ENCODE measurements around the gene PRAC2. TPM values are rescaled to one million over a fixed set of nuclear protein-coding genes. Genes with fewer than 3 reads are reported as not detected.
A peak's percentile ranks its signal among the peaks of the same experiment; 100 is the strongest.

The PRAC2 gene
- polyA plus RNA-seq, 1 donor (not counting 4 experiments of a cell fraction or from before 2014, with no cell fraction given): not detected

GRCh38 chr17:48720266-48721008 is 2.5 kb upstream of the PRAC2 start:
- Histone ChIP-seq H3K4me3 (ENCODE audit: control insufficient read depth in 2 of 3, extremely low read depth in 1 of 3, insufficient read depth in 2 of 3, low read depth in 1 of 3, low read length in 3 of 3) (no peak overlapping the region), H3K9ac (ENCODE audit: control insufficient read depth, extremely low read depth, insufficient read depth, low read length) (no peak overlapping the region), H3K79me2 (ENCODE audit: control insufficient read depth, insufficient read depth, low read length) (no peaks in the 10 kb centered on the region), H3K27ac (ENCODE audit: control insufficient read depth, insufficient read depth, low read length) (no peak overlapping the region), H3K36me3 (ENCODE audit: control insufficient read depth in 2 of 2, extremely low read depth in 1 of 2, insufficient read depth in 2 of 2, low read length in 2 of 2) (no peaks in the 10 kb centered on the region), H3K27me3 (ENCODE audit: control insufficient read depth, extremely low read depth, insufficient read depth, low read length) (peaks cover 97% of the 10 kb centered on the region), H4K20me1 (ENCODE audit: control insufficient read depth, extremely low read depth, insufficient read depth, low read length) (peaks cover 7% of the 10 kb centered on the region), H3K4me2 (ENCODE audit: control insufficient read depth, extremely low read depth, insufficient read depth, low read depth, low read length) (no peak overlapping the region), H3K4me1 (ENCODE audit: control insufficient read depth, extremely low read depth, insufficient read depth, low read length) (peaks cover 4% of the 10 kb centered on the region), H2AFZ (ENCODE audit: control insufficient read depth, low read length) (no peak overlapping the region), H3K9me1 (ENCODE audit: control insufficient read depth, extremely low read depth, insufficient read depth, low read length) (no peaks in the 10 kb centered on the region), H3K9me3 (ENCODE audit: control insufficient read depth, low read depth, low read length) (no peaks in the 10 kb centered on the region)
- dilution Hi-C loops (cut with MboI; ENCODE audit: extremely low pct_ligation_motif_present, low sequenced_read_pairs): no loop called here
- TF ChIP-seq CTCF (optimal IDR thresholded peaks at IDR 0.05 in 1 of 3, IDR thresholded peaks at IDR 0.05 in 1 of 3, conservative IDR thresholded peaks at IDR 0.05 in 1 of 3; ENCODE audit: extremely low read depth in 1 of 3, insufficient read depth in 2 of 3, low read length in 3 of 3) (no peak), EZH2 (IDR thresholded peaks at IDR 0.05; ENCODE audit: low read length) (peak; percentile 76)
- DNase-seq (ENCODE audit: low read depth, low spot score) (no peak), FAIRE-seq (no peak)

GRCh38 chr17:48721009-48721402 is 2.0 kb upstream of the PRAC2 start:
- Histone ChIP-seq H3K36me3 (ENCODE audit: control insufficient read depth in 2 of 2, extremely low read depth in 1 of 2, insufficient read depth in 2 of 2, low read length in 2 of 2) (no peaks in the 10 kb centered on the region), H3K4me2 (ENCODE audit: control insufficient read depth, extremely low read depth, insufficient read depth, low read depth, low read length) (no peak overlapping the region), H3K9me1 (ENCODE audit: control insufficient read depth, extremely low read depth, insufficient read depth, low read length) (no peaks in the 10 kb centered on the region), H3K27ac (ENCODE audit: control insufficient read depth, insufficient read depth, low read length) (no peak overlapping the region), H3K9ac (ENCODE audit: control insufficient read depth, extremely low read depth, insufficient read depth, low read length) (no peak overlapping the region), H3K27me3 (ENCODE audit: control insufficient read depth, extremely low read depth, insufficient read depth, low read length) (peaks cover 97% of the 10 kb centered on the region), H3K9me3 (ENCODE audit: control insufficient read depth, low read depth, low read length) (no peaks in the 10 kb centered on the region), H3K4me3 (ENCODE audit: control insufficient read depth in 2 of 3, extremely low read depth in 1 of 3, insufficient read depth in 2 of 3, low read depth in 1 of 3, low read length in 3 of 3) (no peak overlapping the region), H2AFZ (ENCODE audit: control insufficient read depth, low read length) (no peak overlapping the region), H3K79me2 (ENCODE audit: control insufficient read depth, insufficient read depth, low read length) (no peaks in the 10 kb centered on the region), H4K20me1 (ENCODE audit: control insufficient read depth, extremely low read depth, insufficient read depth, low read length) (peaks cover 7% of the 10 kb centered on the region), H3K4me1 (ENCODE audit: control insufficient read depth, extremely low read depth, insufficient read depth, low read length) (peaks cover 4% of the 10 kb centered on the region)
- no peak for FAIRE-seq
- no peak for DNase-seq (ENCODE audit: low read depth, low spot score)
- dilution Hi-C loops (cut with MboI; ENCODE audit: extremely low pct_ligation_motif_present, low sequenced_read_pairs): no loop called here
- TF ChIP-seq CTCF (optimal IDR thresholded peaks at IDR 0.05 in 1 of 3, IDR thresholded peaks at IDR 0.05 in 1 of 3, conservative IDR thresholded peaks at IDR 0.05 in 1 of 3; ENCODE audit: extremely low read depth in 1 of 3, insufficient read depth in 2 of 3, low read length in 3 of 3) (no peak), EZH2 (IDR thresholded peaks at IDR 0.05; ENCODE audit: low read length) (no peak)

Measured in keratinocyte (primary cell).